T-helper 22 cell (primary cell): ENCODE results near the gene BOLA2B.
A peak's percentile ranks its signal among the peaks of the same experiment; 100 is the strongest.
"Not testable (repeated sequence)": the region's sequence is repeated elsewhere in the genome, so short reads cannot be mapped to it uniquely, and the experiment has no call there.

ENCODE experiments used
- DNase-seq: peaks from one replicate; pipeline ENCODE4 v3.0.0-alpha.2; 2020; ENCODE audit warnings: low read depth

BOLA2B gene

GRCh38 chr16:30193615-30194014 lies at the start of gene BOLA2B, which contains the start of gene SLX1A:
TSS of gene BOLA2B (minus strand) at chr16:30193666. CDS start at chr16:30193595, 71 bp downstream.
TSS of gene SLX1A (plus strand) at chr16:30193875. CDS start at chr16:30194085, 210 bp downstream.
- not testable (repeated sequence) for DNase-seq

GRCh38 chr16:30217082-30217481 lies 23.6 kb upstream of the BOLA2B start:
- DNase-seq: not testable (repeated sequence)

GRCh38 chr16:30211414-30211813 lies 17.9 kb upstream of the BOLA2B start:
- DNase-seq: not testable (repeated sequence)

GRCh38 chr16:30209032-30209431 lies 15.6 kb upstream of the BOLA2B start:
- DNase-seq: peak; percentile 52

DNA sequence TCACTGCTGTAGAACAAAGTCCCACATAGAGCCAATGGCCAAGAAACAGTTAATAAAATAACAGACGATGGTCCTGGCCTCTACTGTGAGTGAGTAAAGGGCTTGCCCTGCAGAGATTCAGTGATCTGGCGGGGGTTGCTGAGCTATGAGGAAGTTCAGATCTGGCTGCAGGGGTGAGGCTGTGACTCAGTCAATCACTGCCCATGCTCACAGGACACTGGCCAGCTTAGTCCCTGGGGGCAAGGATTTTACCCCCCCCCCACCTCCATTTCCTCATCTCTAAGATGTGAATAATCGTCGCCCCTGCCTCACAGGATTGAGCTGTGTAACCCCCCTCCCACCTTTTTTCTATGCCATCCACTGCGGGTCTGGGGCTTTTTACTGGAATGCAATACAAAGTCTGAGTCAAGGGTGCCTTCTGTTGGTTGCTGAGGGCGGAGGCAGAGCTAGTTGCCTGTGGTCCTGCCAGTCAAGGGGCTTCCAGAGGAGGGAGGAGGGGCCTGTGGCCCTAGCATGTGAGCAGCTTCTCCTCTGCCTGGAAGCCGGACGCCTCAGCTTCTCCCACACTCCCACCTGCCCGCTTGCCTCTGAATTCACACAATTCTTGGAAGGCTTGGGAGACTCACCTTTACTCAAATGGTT lies 13.7 kb upstream of the BOLA2B start:
- not testable (repeated sequence) for DNase-seq

GRCh38 chr16:30206252-30206651 lies 12.8 kb upstream of the BOLA2B start:
- DNase-seq: not testable (repeated sequence)

DNA sequence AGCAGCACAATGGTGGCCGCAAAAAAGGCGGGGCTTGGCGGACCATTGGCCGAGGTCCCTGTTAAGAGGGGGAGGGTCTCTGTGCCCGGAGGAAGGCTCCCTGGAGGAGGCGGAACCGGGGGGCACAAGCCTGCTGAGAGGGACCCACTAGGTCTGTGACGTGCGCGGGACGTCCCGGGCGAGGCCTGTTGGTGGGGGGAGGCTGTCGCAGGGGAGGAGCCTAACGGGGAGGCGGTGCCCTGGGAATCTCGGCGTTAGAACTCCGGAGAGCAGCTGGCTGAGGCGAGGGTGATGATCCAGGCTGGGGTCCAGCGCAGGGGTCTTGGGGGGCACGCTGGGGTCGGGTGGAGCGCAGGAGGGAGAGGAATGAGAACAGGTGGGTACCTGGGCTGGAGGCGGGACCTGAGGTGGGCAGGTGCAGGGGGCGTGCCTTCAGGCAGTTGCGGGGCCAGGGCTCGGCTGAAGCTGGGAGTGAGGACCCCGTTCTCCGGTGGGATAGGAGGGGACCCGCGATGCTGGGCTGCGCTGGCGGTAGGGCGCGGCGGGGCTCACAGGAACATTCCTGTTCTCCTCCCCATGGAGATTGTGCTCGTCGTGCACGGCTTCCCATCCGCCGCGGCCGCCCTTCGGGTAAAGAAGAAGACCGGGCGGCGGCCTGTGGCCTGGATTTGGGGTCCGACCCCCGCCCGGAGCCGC lies 12.2 kb upstream of the BOLA2B start:
- not testable (repeated sequence) for DNase-seq

GRCh38 chr16:30199608-30200343 lies 6.3 kb upstream of the BOLA2B start:
- not testable (repeated sequence) for DNase-seq

GRCh38 chr16:30199049-30199448 lies 5.6 kb upstream of the BOLA2B start, which contains the start of gene SULT1A3:
TSS of gene SULT1A3 (plus strand) at chr16:30199255. CDS start at chr16:30200729, 1,474 bp downstream.
- not testable (repeated sequence) for DNase-seq

GRCh38 chr16:30197001-30197400 lies 3.5 kb upstream of the BOLA2B start:
- not testable (repeated sequence) for DNase-seq

DNA sequence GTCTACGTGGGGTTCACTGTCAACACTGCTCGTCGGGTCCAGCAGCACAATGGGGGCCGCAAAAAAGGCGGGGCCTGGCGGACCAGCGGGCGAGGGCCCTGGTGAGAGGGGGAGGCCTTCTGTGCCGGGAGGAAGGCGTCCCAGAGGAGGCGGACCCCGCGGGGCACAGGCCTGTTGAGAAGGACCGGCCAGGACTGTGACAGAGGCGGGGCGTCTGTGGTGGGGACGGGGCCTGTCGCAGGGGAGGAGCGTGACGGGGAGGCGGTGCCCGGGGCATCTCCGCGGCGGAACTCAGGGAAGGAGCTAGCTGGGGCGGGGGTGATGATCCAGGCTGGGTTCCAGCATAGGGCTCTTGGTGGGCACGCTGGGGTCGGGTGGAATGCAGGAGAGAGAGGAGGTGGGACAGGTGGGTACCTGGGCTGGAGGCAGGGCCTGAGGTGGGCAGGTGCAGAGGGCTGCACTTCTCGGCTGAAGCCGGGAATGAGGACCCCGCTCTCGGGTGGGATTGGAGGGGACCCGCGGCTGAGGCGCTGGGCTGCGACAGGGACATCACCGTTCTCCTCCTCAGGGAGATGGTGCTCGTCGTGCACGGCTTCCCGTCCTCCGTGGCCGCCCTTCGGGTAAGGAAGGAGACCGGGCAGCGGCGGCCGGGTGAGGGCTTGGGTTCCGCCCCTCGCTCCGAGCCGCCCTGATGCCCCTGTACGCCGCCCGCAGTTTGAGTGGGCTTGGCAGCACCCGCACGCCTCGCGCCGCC lies 883 bp upstream of the BOLA2B start:
- DNase-seq: not testable (repeated sequence)

DNA sequence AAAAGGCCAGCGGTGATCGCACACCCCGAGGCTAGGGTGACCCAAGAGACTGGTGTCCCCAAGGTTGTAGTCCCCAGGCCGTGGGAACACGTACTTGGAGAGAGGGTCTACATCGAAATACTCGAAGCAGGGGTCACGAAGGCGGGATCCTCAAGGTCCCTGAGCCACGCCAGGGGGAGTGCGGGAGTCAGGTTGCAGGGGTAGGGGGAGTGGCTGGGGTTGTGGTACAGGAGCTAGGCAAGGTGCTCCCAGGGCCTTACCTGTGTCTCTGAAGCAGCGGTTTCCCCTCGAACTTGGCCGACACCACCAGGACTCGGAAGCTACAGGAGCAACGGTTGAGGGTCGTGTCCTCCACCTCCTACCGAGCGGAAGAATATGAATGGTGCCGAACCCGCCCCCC lies 368 bp downstream of the BOLA2B start:
- not testable (repeated sequence) for DNase-seq

- DNase-seq: not testable (repeated sequence)
Observed at GRCh38 chr16:30191158-30191557, 2.3 kb downstream of the BOLA2B start.

GRCh38 chr16:30187971-30188561 lies 5.4 kb downstream of the BOLA2B start:
- no peak for DNase-seq

DNA sequence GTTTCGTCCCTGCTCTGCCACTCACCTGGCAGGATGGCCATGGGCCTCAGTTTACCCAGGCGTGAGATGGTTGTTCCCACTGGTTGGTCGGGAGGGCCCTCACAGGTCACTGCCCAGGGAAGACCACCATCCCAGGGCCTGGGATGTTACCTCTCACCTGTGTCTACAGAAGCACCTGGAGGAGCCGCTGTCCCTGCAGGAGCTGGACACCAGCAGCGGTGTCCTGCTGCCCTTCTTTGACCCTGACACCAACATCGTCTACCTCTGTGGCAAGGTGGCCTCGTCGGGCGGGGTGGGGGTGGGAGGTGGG lies 6.0 kb downstream of the BOLA2B start:
- no peak for DNase-seq

DNA sequence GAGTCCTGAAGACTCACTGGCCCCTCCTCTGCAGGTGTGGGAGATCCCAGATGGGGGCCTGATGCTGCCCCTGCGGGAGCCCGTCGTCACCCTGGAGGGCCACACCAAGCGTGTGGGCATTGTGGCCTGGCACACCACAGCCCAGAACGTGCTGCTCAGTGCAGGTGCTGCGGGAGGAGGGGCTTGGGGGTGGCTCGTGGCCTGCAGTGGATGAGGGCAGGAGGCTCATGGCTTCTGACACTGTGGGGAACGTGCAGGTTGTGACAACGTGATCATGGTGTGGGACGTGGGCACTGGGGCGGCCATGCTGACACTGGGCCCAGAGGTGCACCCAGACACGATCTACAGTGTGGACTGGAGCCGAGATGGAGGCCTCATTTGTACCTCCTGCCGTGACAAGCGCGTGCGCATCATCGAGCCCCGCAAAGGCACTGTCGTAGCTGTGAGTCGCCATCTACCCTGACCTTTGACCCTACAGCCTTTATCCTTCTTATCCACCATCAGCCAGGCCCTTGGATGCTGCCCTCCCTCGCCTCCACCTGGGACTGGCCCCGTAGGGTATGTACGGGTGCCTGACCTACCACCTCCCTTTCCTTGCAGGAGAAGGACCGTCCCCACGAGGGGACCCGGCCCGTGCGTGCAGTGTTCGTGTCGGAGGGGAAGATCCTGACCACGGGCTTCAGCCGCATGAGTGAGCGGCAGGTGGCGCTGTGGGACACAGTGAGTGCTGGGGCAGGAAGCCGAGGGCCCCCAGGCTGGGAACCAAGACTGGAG lies 6.5 kb downstream of the BOLA2B start:
- DNase-seq: peak; percentile 71

- no peak for DNase-seq
Observed at GRCh38 chr16:30186444-30186781, 7.1 kb downstream of the BOLA2B start.

DNA sequence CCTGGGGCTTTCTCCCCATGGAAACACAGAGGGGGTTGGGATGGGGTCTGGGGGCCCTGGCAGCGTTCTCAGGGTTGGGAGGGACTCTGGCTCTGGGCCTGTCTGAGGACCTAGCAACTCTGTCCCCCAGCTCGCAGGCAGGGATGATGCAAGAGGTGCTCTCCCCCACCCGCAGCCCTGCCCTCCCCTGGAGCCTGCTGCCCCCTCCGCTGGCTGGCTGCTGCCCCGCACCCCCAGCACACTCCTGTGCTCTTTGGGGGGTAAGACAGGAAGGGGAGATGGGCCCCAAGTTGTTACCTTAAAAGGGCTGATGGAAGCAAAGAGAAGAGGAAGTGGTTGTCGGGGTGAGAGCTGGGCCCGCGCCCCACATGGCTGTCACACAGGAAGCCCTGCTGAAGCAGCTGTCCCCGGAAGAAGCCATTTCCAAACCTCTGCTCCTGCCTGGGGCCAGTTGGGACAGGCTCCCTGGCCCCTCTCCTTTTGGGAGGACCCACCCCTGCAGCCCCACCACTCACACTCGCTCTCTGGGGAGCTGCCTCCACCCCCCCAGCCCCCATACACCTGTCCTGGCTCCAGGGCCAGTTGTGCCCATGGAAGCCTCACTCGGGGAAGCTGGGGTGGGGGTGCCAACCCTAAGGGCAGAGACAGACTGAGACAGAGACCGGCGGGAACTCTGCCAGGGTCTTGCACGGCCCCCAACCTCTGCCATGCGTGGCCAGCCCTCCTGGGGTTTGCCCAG lies 7.6 kb downstream of the BOLA2B start:
- peak; percentile 78 for DNase-seq

GRCh38 chr16:30184891-30185682 lies 8.4 kb downstream of the BOLA2B start:
- DNase-seq: no peak
